HEK293 (cell line): ENCODE measurements around the gene OR52B4.
"Not testable (repeated sequence)": the region's sequence is repeated elsewhere in the genome, so short reads cannot be mapped to it uniquely, and the experiment has no call there.

Experiments
- CTCF ChIA-PET: fragments of 350-600 bp; formaldehyde crosslinking; extraction: SDS; loops from one replicate; lab custom pipeline; 2021; ENCODE audit warnings: antibody characterized with exemption; lab: Yijun Ruan, JAX
- POLR2A ChIA-PET: fragments of 300-600 bp; formaldehyde crosslinking; extraction: SDS; loops from one replicate; lab custom pipeline; 2020; ENCODE audit warnings: antibody characterized with exemption, inconsistent platforms; lab: Yijun Ruan, JAX
- H3K27ac ChIP-seq: fragments of 200-500 bp; sonication (Bioruptor generic); 2 replicates; pipeline ENCODE4 v1.5.1; 2014; ENCODE audit warnings: low read depth, low read length, control low read depth, inconsistent platforms; ENCODE audit errors: extremely low read depth
- H3K36me3 ChIP-seq, 2 experiments: fragments of 200-500 bp in 1 of 2; sonication (Bioruptor generic) in 1 of 2; 1 replicate in 1 of 2; 2 replicates in 1 of 2; pipeline ENCODE4 v1.5.1; 2014 to 2017; ENCODE audit warnings: inconsistent platforms in 2 of 2, low read length in 2 of 2; ENCODE audit not compliant: control insufficient read depth in 2 of 2, insufficient read depth in 1 of 2
- H3K4me1 ChIP-seq: fragments of 200-500 bp; sonication (Bioruptor generic); 2 replicates; pipeline ENCODE4 v1.5.1; 2014; ENCODE audit warnings: mild to moderate bottlenecking, low read length, inconsistent platforms; ENCODE audit not compliant: control insufficient read depth, insufficient read depth
- H3K4me3 ChIP-seq: 2 replicates; pipeline ENCODE4 v1.5.1; 2011; ENCODE audit warnings: low read depth, mild to moderate bottlenecking, control low read depth, low read length, moderate library complexity
- H3K9me3 ChIP-seq: fragments of 200-500 bp; sonication (Bioruptor generic); 2 replicates; pipeline ENCODE4 v1.5.1; 2014; ENCODE audit warnings: low read depth, low read length, inconsistent platforms; ENCODE audit not compliant: control insufficient read depth, insufficient read depth
- EGR2 ChIP-seq: fragments of 450-650 bp; formaldehyde crosslinking; IDR thresholded peaks from 2 replicates; pipeline ENCODE4 v1.5.1; 2016; ENCODE audit warnings: low read depth, missing biosample characterization, missing genetic modification characterization
- IKZF3 ChIP-seq: fragments of 450-650 bp; IDR thresholded peaks from 2 replicates; pipeline ENCODE4 v1.5.0; 2018; ENCODE audit warnings: missing biosample characterization, mild to moderate bottlenecking, missing genetic modification characterization, moderate library complexity
- SALL2 ChIP-seq: fragments of 450-650 bp; formaldehyde crosslinking; IDR thresholded peaks from 2 replicates; pipeline ENCODE4 v1.5.0; 2017; ENCODE audit warnings: missing biosample characterization, mild to moderate bottlenecking, missing genetic modification characterization, borderline replicate concordance
- SETDB1 ChIP-seq: IDR thresholded peaks from one replicate; pipeline ENCODE4 v1.6.1; 2017; ENCODE audit warnings: mild to moderate bottlenecking, low read length, moderate library complexity, mixed read lengths; ENCODE audit not compliant: insufficient read length
- ZNF114 ChIP-seq: fragments of 450-650 bp; formaldehyde crosslinking; IDR thresholded peaks from 2 replicates; pipeline ENCODE4 v1.5.0; 2017; ENCODE audit warnings: missing biosample characterization, missing genetic modification characterization
- ZNF132 ChIP-seq: fragments of 450-650 bp; formaldehyde crosslinking; IDR thresholded peaks from 2 replicates; pipeline ENCODE4 v1.5.1; 2017; ENCODE audit warnings: missing biosample characterization, missing genetic modification characterization, borderline replicate concordance
- ZNF155 ChIP-seq: fragments of 450-650 bp; formaldehyde crosslinking; IDR thresholded peaks from 2 replicates; pipeline ENCODE4 v1.5.1; 2016; ENCODE audit warnings: missing biosample characterization, missing genetic modification characterization
- ZNF24 ChIP-seq: fragments of 450-650 bp; formaldehyde crosslinking; IDR thresholded peaks from 2 replicates; pipeline ENCODE4 v1.5.1; 2016; ENCODE audit warnings: missing biosample characterization, missing genetic modification characterization
- ZNF266 ChIP-seq: fragments of 450-650 bp; formaldehyde crosslinking; IDR thresholded peaks from 2 replicates; pipeline ENCODE4 v1.5.1; 2016; ENCODE audit warnings: missing biosample characterization, missing genetic modification characterization, low read depth
- ZNF280C ChIP-seq: fragments of 450-650 bp; formaldehyde crosslinking; IDR thresholded peaks from 2 replicates; pipeline ENCODE4 v1.5.1; 2016; ENCODE audit warnings: missing biosample characterization, missing genetic modification characterization
- ZNF302 ChIP-seq: fragments of 450-650 bp; formaldehyde crosslinking; IDR thresholded peaks from 2 replicates; pipeline ENCODE4 v1.5.1; 2016; ENCODE audit warnings: missing biosample characterization, missing genetic modification characterization, low read depth
- ZNF423 ChIP-seq: fragments of 450-650 bp; formaldehyde crosslinking; IDR thresholded peaks from 2 replicates; pipeline ENCODE4 v1.5.1; 2016; ENCODE audit warnings: missing biosample characterization, missing genetic modification characterization
- ZNF433 ChIP-seq: fragments of 450-650 bp; formaldehyde crosslinking; IDR thresholded peaks from 2 replicates; pipeline ENCODE4 v1.5.1; 2016; ENCODE audit warnings: missing biosample characterization, missing genetic modification characterization, low read depth
- ZNF544 ChIP-seq: fragments of 450-650 bp; formaldehyde crosslinking; IDR thresholded peaks from 2 replicates; pipeline ENCODE4 v1.5.0; 2017; ENCODE audit warnings: missing biosample characterization, missing genetic modification characterization
- ZNF560 ChIP-seq: fragments of 450-650 bp; formaldehyde crosslinking; IDR thresholded peaks from 2 replicates; pipeline ENCODE4 v1.5.1; 2017; ENCODE audit warnings: missing biosample characterization, missing genetic modification characterization, borderline replicate concordance
- ZNF571 ChIP-seq: fragments of 450-650 bp; formaldehyde crosslinking; IDR thresholded peaks from 2 replicates; pipeline ENCODE4 v1.5.0; 2017; ENCODE audit warnings: missing biosample characterization, missing genetic modification characterization
- ZNF624 ChIP-seq: fragments of 450-650 bp; formaldehyde crosslinking; IDR thresholded peaks from 2 replicates; pipeline ENCODE4 v1.5.1; 2017; ENCODE audit warnings: missing biosample characterization, missing genetic modification characterization
- ZNF670 ChIP-seq: fragments of 450-650 bp; formaldehyde crosslinking; IDR thresholded peaks from 2 replicates; pipeline ENCODE4 v1.5.1; 2016; ENCODE audit warnings: missing biosample characterization, missing genetic modification characterization, low read depth
- ZSCAN4 ChIP-seq: fragments of 450-650 bp; formaldehyde crosslinking; IDR thresholded peaks from 2 replicates; pipeline ENCODE4 v1.5.1; 2017; ENCODE audit warnings: missing biosample characterization, missing genetic modification characterization
- TF ChIP-seq, protein P1 (sequence below): fragments of 450-650 bp; formaldehyde crosslinking; IDR thresholded peaks from 2 replicates; pipeline ENCODE4 v1.5.1; 2016; ENCODE audit warnings: missing biosample characterization, missing genetic modification characterization

OR52B4 gene

DNA sequence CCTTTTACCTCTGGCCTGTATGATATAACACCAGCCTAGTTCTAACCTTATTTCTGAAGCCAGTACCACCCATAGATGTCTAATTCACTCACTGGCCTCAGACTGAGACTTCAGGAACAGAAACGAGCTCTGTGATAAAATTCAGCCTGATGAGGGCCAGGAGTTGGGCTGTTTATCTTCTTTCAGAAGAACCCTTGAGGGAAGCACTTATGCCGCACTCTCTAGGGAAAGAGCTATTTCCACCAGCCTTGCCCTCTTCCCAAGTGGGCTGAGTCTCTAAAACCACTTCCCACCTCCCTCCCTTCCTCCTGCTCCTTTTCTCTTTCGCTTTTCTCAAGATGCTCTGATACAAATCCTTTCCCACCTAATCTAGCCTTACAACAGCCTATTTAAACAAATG is 2.0 kb upstream of the OR52B4 start:
- H3K27ac ChIP-seq, result no peak overlapping the region
- no peak for TF ChIP-seq ZNF132 (tag by site-specific recombination)
- no peak for TF ChIP-seq ZNF433 (tag by site-specific recombination)
- TF ChIP-seq ZNF114, result no peak
- TF ChIP-seq ZNF560 (tag by site-specific recombination), result no peak
- TF ChIP-seq ZNF155, result no peak
- TF ChIP-seq ZNF423 (tag by site-specific recombination), result no peak
- no peak for TF ChIP-seq ZNF571 (tag by site-specific recombination)
- no peak for TF ChIP-seq SALL2 (tag by site-specific recombination)
- no peak for TF ChIP-seq IKZF3
- TF ChIP-seq ZNF624 (tag by site-specific recombination), result no peak
- TF ChIP-seq ZNF266 (tag by site-specific recombination), result no peak
- no peak for TF ChIP-seq ZNF280C (tag by site-specific recombination)
- TF ChIP-seq ZNF302 (tag by site-specific recombination), result no peak
- no peak for TF ChIP-seq EGR2 (tag by site-specific recombination)
- no peak for TF ChIP-seq ZSCAN4 (tag by site-specific recombination)
- TF ChIP-seq, protein P1, sequence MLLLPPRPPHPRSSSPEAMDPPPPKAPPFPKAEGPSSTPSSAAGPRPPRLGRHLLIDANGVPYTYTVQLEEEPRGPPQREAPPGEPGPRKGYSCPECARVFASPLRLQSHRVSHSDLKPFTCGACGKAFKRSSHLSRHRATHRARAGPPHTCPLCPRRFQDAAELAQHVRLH (tag by site-specific recombination), result no peak
- TF ChIP-seq ZNF670 (tag by site-specific recombination), result no peak
- TF ChIP-seq ZNF544 (tag by site-specific recombination), result no peak
- TF ChIP-seq ZNF24 (tag by site-specific recombination), result no peak
- TF ChIP-seq SETDB1, result no peak
- TF ChIP-seq, all 188 proteins: peak for 0
- H3K4me3 ChIP-seq, result no peak overlapping the region
- CTCF ChIA-PET, result interaction anchor here (0.6 kb wide), 1 partner anchor 7 kb away, joined by 3 read pairs; no protein-coding TSS in a partner anchor
- H3K4me1 ChIP-seq, result no peaks in the 10 kb centered on the region
- H3K9me3 ChIP-seq, result no peaks in the 10 kb centered on the region
- POLR2A ChIA-PET, result no interaction called here
- no peaks in the 10 kb centered on the region for H3K36me3 ChIP-seq

GRCh38 chr11:4348142-4348541 is 20.0 kb downstream of the OR52B4 start:
- POLR2A ChIA-PET, H3K27ac ChIP-seq, H3K4me1 ChIP-seq, H3K36me3 ChIP-seq, H3K9me3 ChIP-seq, H3K4me3 ChIP-seq, CTCF ChIA-PET: not testable (repeated sequence)

DNA sequence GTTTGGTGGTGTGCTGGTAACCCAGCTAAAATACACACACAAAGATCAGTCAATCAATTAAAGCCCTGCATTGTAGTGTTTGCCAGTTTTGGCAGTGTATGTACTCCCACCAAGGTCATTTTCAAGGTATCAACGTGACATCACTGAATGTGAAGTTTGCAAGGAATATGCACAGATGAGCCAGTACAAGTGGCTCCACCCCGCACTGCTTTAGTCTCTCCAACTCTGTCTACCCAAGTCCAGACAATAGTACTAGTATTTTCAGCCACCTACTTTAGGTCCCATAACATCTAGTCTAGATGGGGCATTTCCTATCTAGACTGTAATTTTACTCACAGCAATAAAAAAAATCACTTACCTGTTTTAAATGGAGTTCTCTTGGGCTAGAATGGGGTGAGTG is 22.8 kb downstream of the OR52B4 start:
- H3K27ac ChIP-seq, H3K9me3 ChIP-seq, H3K4me1 ChIP-seq, H3K4me3 ChIP-seq, H3K36me3 ChIP-seq, POLR2A ChIA-PET, CTCF ChIA-PET: not testable (repeated sequence)

DNA sequence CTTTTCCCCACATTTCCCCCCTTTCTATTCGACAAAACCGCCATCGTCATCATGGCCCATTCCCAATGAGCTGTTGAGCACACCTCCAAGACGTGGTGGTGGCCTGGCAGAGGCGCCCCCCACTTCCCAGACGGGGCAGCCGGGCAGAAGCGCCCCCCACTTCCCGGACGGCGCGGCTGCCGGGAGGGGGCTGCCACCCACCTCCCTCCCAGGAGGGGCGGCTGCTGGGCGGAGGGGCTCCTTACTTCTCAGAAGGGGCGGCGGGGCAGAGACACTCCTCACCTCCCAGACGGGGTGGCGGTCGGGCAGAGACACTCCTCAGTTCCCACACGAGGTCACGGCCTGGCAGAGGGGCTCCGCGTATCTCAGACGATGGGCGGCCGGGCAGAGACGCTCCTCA is 33.8 kb downstream of the OR52B4 start:
- H3K4me3 ChIP-seq, H3K9me3 ChIP-seq, H3K4me1 ChIP-seq, POLR2A ChIA-PET, H3K27ac ChIP-seq, CTCF ChIA-PET, H3K36me3 ChIP-seq: not testable (repeated sequence)
